Suprapubic skin (tissue), 4 donors: ENCODE measurements around the gene SEMA6B. TPM values are rescaled to one million over a fixed set of nuclear protein-coding genes. Genes with fewer than 3 reads are reported as not detected.
"Not testable (repeated sequence)": the region's sequence is repeated elsewhere in the genome, so short reads cannot be mapped to it uniquely, and the experiment has no call there.

ENCODE experiments used
- DNase-seq, 2 donors: peaks; one replicate each; pipeline ENCODE4 v3.0.0-alpha.2; 2019; ENCODE audit warnings: low spot score in 2 of 2
- H3K27ac ChIP-seq: fragments of 200-600 bp; sonication (generic); one replicate; pipeline ENCODE4 v1.5.1; 2019
- H3K27me3 ChIP-seq: fragments of 200-600 bp; sonication (generic); one replicate; pipeline ENCODE4 v1.5.1; 2019
- H3K36me3 ChIP-seq: fragments of 200-600 bp; sonication (generic); one replicate; pipeline ENCODE4 v1.5.1; 2019
- H3K4me1 ChIP-seq: fragments of 200-600 bp; sonication (generic); one replicate; pipeline ENCODE4 v1.5.1; 2019
- H3K4me3 ChIP-seq: fragments of 200-600 bp; sonication (generic); one replicate; pipeline ENCODE4 v1.5.1; 2019; ENCODE audit warnings: mild to moderate bottlenecking
- H3K9me3 ChIP-seq: fragments of 200-600 bp; sonication (generic); one replicate; pipeline ENCODE4 v1.5.1; 2019
- EP300 ChIP-seq: sonication (generic); formaldehyde crosslinking; IDR thresholded peaks from one replicate; pipeline ENCODE4 v1.6.1; 2017; ENCODE audit warnings: antibody characterized with exemption
- POLR2A ChIP-seq, 2 donors: fragments of 450-650 bp; IDR thresholded peaks; one replicate each; pipeline ENCODE4 v1.6.1; 2017; ENCODE audit warnings: antibody characterized with exemption in 2 of 2, mild to moderate bottlenecking in 2 of 2, moderate library complexity in 2 of 2
- POLR2AphosphoS5 ChIP-seq, 3 donors: sonication (generic); formaldehyde crosslinking; IDR thresholded peaks; one replicate each; pipeline ENCODE4 v1.6.1; 2017; ENCODE audit warnings: antibody characterized with exemption in 3 of 3
- WGBS: methylation state at CpG from one replicate; pipeline ENCODE4 v1.1.5; 2018; 5-methylcytosine and 5-hydroxymethylcytosine counted together
- total RNA-seq, 4 donors: library from RNA; depleted of rRNA; stranded (reverse); fragments of >200 nt; gene quantifications; one replicate each; pipeline ENCODE4 v1.1.0, GENCODE V29; 2016
- TF ChIP-seq, protein P1 (sequence below), 2 donors: fragments of 200-600 bp in 1 of 2; fragments of 450-650 bp in 1 of 2; sonication (generic) in 1 of 2; IDR thresholded peaks; one replicate each; pipeline ENCODE4 v1.5.1; 2016 to 2019; ENCODE audit warnings: antibody characterized with exemption in 2 of 2, mild to moderate bottlenecking in 1 of 2, moderate library complexity in 1 of 2

Gene SEMA6B
- total RNA-seq, 4 donors from 2014 or later, result 1.5 to 5.4 (median 3.3) TPM

DNA sequence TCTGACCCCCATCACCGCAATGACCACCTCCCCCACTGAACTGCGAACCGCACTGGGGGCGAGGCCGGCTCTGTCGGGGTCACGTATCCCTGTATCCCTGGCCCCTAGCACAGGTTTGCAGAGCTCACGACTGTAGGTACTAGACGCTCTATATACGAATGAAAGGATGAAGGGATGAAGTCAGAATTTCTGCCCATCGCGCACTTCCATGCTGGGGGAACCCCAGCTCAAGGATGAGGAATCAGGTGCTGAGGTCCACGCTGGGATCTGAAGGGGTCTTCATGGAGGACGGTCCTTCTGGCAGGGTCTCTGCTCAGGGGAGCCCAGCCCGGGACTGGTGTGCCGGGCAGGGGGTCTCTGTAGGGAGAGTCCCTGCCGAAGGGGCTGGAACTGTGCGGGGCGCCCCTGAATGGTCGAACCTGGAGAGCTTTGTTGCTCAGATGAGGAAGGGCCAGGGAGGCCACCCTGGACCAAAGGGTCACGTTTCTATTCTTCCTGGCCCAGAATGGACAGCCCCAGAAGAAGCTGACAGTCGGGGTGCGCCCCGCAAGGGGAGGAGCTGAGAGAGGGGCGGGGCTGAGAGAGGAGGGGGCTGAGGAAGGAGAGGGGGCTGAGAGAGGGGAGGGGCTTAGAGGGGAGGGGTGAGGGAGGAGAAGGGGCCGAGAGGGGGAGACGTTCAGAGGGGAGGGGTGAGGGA lies 37.9 kb upstream of the SEMA6B start:
- no peak for DNase-seq
- TF ChIP-seq, protein P1, sequence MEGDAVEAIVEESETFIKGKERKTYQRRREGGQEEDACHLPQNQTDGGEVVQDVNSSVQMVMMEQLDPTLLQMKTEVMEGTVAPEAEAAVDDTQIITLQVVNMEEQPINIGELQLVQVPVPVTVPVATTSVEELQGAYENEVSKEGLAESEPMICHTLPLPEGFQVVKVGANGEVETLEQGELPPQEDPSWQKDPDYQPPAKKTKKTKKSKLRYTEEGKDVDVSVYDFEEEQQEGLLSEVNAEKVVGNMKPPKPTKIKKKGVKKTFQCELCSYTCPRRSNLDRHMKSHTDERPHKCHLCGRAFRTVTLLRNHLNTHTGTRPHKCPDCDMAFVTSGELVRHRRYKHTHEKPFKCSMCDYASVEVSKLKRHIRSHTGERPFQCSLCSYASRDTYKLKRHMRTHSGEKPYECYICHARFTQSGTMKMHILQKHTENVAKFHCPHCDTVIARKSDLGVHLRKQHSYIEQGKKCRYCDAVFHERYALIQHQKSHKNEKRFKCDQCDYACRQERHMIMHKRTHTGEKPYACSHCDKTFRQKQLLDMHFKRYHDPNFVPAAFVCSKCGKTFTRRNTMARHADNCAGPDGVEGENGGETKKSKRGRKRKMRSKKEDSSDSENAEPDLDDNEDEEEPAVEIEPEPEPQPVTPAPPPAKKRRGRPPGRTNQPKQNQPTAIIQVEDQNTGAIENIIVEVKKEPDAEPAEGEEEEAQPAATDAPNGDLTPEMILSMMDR (IDR thresholded peaks at IDR 0.05), result no peak
- TF ChIP-seq POLR2AphosphoS5 (IDR thresholded peaks at IDR 0.05) (no peak), POLR2A (IDR thresholded peaks at IDR 0.05) (no peak), EP300 (no peak)
- H3K4me3 ChIP-seq, result no peak overlapping the region
- peaks cover 18% of the 10 kb centered on the region for H3K4me1 ChIP-seq
- no peaks in the 10 kb centered on the region for H3K36me3 ChIP-seq
- no peaks in the 10 kb centered on the region for H3K9me3 ChIP-seq
- H3K27ac ChIP-seq, result no peak overlapping the region
- H3K27me3 ChIP-seq, result peaks cover 59% of the 10 kb centered on the region
- 14% methylated on average over 16 of the region's 27 CpGs for WGBS

DNA sequence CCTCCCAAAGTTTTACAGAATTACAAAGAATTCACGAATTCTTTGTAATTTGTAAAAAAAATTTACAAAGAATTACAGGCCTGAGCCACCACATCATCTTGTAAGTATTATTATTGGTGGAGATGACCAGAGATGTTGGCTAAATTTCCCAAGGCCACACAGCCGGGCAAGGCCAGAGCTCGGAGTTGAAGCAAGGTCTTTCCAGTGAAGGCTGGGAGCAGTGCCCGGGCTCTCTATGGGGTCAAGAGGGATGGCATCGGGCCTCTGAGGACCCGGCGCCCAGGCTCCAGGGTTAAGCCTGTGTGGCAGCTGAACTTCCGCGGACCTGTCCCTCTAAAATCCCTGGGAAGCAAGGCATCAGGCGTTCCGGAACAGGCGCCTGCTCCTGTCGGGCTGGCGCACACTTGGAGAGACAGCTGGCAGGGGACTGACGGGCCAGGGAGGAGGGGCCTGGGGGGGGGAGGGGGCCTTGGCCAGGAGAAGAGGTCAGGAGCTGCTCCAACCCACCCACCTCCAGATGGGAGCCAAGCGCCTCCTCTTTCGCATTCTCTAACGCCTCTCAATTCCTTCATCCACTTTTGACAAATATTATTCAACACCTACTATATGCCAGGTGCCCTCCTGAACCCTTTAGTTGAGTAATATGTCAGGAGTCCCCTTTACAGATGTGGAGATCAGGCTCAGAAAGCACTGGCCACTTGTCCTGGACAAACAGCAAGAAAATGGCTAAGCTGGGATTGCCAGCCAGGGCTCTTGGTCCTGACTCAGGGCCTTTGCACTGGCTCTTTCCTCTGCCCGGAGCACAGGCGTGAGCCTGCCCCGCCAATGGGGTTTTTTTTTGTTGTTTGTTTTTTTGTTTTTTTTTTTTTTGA lies 36.8 kb upstream of the SEMA6B start:
- 64% methylated on average over 21 of the region's 21 CpGs for WGBS
- TF ChIP-seq EP300 (no peak), POLR2AphosphoS5 (IDR thresholded peaks at IDR 0.05) (no peak), POLR2A (IDR thresholded peaks at IDR 0.05) (no peak)
- TF ChIP-seq, protein P1 (IDR thresholded peaks at IDR 0.05), result no peak
- H3K36me3 ChIP-seq, result no peaks in the 10 kb centered on the region
- peaks cover 18% of the 10 kb centered on the region for H3K4me1 ChIP-seq
- no peaks in the 10 kb centered on the region for H3K9me3 ChIP-seq
- DNase-seq, result no peak
- no peak overlapping the region for H3K4me3 ChIP-seq
- H3K27ac ChIP-seq, result no peak overlapping the region
- peaks cover 58% of the 10 kb centered on the region for H3K27me3 ChIP-seq

DNA sequence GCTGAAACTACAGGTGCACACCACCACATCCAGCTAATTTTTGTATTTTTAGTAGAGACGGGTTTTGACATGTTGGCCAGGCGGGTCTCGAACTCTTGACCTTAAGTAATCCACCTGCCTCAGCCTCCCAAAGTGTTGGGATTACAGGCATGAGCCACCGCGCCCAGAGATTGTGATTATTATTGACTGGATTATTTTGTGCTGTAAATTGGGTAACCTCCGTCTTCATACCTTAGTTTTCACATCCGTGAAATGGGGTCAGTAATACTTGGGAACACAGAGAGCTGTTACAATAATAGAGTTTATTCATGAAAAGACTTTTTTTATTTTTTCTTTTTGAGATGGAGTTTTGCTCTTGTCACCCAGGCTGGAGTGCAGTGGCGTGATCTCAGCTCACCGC lies 35.7 kb upstream of the SEMA6B start:
- H3K4me1 ChIP-seq, result peaks cover 18% of the 10 kb centered on the region
- H3K27ac ChIP-seq, DNase-seq, H3K36me3 ChIP-seq, H3K9me3 ChIP-seq, H3K4me3 ChIP-seq: not testable (repeated sequence)
- 95% methylated on average over 9 of the region's 9 CpGs for WGBS
- peaks cover 58% of the 10 kb centered on the region for H3K27me3 ChIP-seq

DNA sequence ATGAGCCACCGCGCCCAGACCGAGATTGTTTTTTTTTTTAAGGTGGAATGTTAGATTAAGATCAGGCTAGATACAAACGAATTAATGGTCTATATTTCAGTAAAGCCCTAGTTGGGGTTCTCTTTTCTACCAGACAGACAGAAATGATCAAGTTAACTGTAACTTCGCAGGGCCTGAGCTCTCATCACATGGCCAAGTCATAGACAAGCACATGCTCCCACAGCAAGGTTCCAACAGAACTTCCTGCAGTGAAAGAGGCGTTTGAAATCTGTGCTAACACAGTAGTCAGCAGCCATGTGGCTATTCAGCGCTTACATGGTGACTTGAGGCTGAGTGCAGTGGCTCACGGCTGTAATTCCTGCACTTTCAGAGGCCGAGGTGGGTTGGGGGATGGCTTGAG lies 34.7 kb upstream of the SEMA6B start:
- DNase-seq, result no peak
- Histone ChIP-seq H3K4me3 (no peak overlapping the region), H3K27ac (no peak overlapping the region), H3K4me1 (peaks cover 18% of the 10 kb centered on the region), H3K9me3 (no peaks in the 10 kb centered on the region), H3K27me3 (peaks cover 57% of the 10 kb centered on the region), H3K36me3 (no peaks in the 10 kb centered on the region)
- TF ChIP-seq POLR2AphosphoS5 (IDR thresholded peaks at IDR 0.05) (no peak), POLR2A (IDR thresholded peaks at IDR 0.05) (no peak), EP300 (no peak)
- TF ChIP-seq, protein P1 (IDR thresholded peaks at IDR 0.05), result no peak
- 46% methylated on average over 9 of the region's 9 CpGs for WGBS

DNA sequence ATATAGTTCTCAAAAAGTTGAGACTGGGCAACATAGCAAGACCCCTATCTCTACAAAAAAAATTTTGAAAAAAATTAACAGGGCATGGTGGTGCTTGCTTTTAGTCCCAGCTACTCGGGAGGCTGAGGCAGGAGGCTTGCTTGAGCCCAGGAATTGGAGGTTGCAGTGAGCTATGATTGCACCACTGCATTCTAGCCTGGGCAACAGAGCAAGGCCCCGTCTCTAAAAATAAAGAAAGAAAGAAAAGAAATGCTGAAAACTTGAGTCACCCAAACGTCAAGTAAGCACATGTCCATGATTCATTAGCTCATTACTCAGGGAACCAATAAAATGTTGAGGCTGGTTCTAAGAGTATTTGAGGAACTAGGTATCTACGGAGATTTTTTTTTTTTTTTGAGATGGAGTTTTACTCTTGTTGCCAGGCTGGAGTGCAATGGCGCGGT lies 33.9 kb upstream of the SEMA6B start:
- Histone ChIP-seq H3K27ac (no peak overlapping the region), H3K27me3 (peaks cover 49% of the 10 kb centered on the region), H3K4me1 (peaks cover 15% of the 10 kb centered on the region), H3K4me3 (no peak overlapping the region), H3K36me3 (no peaks in the 10 kb centered on the region), H3K9me3 (no peaks in the 10 kb centered on the region)
- TF ChIP-seq EP300 (no peak), POLR2A (IDR thresholded peaks at IDR 0.05) (no peak), POLR2AphosphoS5 (IDR thresholded peaks at IDR 0.05) (no peak)
- TF ChIP-seq, protein P1 (IDR thresholded peaks at IDR 0.05), result no peak
- DNase-seq, result no peak
- WGBS, result 37% methylated on average over 6 of the region's 6 CpGs
